Activated CD4-positive, alpha-beta T cell treated with anti-CD3 and anti-CD28 coated beads, Interleukin-2, amount 10 ng/mL, durations not matched to agents 24 days and 14 days (primary cell): Measurements from ENCODE around the gene BICC1. TPM values are rescaled to one million over a fixed set of nuclear protein-coding genes. Genes with fewer than 3 reads are reported as not detected.

ENCODE experiments used
- DNase-seq: peaks from one replicate; pipeline ENCODE4 v3.0.0; 2022
- H3K27ac Mint-ChIP-seq: one replicate; pipeline ENCODE4 v1.8.0; 2022; ENCODE audit warnings: mild to moderate bottlenecking, mixed read lengths
- H3K27me3 Mint-ChIP-seq: one replicate; pipeline ENCODE4 v1.8.0; 2022; ENCODE audit warnings: mixed read lengths
- H3K36me3 Mint-ChIP-seq: one replicate; pipeline ENCODE4 v1.8.0; 2022; ENCODE audit warnings: low read depth, mild to moderate bottlenecking, mixed read lengths
- H3K4me1 Mint-ChIP-seq: one replicate; pipeline ENCODE4 v1.8.0; 2021; ENCODE audit warnings: mixed read lengths
- H3K4me3 Mint-ChIP-seq: one replicate; pipeline ENCODE4 v1.8.0; 2022; ENCODE audit warnings: mild to moderate bottlenecking, moderate library complexity, mixed read lengths
- H3K9me3 Mint-ChIP-seq: one replicate; pipeline ENCODE4 v1.8.0; 2021; ENCODE audit warnings: mixed read lengths
- intact Hi-C: fragments of 100-400 bp; cut with micrococcal nuclease; formaldehyde crosslinking; loops from one replicate; pipeline ENCODE4 v1.15.1; 2023
- total RNA-seq: library from RNA; stranded (reverse); gene quantifications from 2 replicates; pipeline ENCODE4 v1.2.3, GENCODE V29; 2022

BICC1 gene
- total RNA-seq, 1 donor from 2014 or later, result not detected

DNA sequence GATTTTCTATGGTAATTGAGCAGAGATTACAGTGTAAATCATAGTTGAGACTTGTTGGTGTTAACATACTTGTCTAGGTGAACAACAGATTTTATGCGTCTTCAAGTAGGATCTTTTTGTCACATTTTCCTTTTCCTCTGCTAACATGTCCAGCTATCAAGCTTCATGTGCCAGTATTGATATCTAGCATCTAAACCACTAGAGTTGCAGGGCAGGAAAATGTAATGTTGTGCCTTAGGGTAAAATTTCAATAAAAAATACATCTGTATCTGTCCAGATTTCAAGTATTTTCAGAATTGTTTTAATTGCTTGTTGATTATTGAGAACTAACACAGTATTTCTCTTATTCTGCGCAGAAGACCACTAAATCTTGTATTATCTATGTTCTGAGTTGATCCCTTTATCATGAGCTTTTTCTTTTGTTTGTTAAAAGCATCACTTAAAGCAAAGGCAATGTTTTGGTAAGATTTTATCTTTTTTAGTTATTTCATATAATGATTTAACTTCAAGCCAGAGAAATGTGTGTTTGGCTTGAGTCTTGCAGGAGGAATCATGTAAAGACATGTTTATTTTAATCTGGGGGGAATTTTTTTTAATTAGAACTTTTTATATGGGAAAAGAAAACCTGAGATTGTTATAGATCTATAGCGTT lies 16.5 kb downstream of the BICC1 start:
- intact Hi-C loops, result no loop called here
- Mint-ChIP-seq H3K4me3 (no peak overlapping the region), H3K27me3 (no peaks in the 10 kb centered on the region), H3K36me3 (no peaks in the 10 kb centered on the region), H3K4me1 (no peaks in the 10 kb centered on the region), H3K27ac (no peak overlapping the region), H3K9me3 (no peaks in the 10 kb centered on the region)
- no peak for DNase-seq

DNA sequence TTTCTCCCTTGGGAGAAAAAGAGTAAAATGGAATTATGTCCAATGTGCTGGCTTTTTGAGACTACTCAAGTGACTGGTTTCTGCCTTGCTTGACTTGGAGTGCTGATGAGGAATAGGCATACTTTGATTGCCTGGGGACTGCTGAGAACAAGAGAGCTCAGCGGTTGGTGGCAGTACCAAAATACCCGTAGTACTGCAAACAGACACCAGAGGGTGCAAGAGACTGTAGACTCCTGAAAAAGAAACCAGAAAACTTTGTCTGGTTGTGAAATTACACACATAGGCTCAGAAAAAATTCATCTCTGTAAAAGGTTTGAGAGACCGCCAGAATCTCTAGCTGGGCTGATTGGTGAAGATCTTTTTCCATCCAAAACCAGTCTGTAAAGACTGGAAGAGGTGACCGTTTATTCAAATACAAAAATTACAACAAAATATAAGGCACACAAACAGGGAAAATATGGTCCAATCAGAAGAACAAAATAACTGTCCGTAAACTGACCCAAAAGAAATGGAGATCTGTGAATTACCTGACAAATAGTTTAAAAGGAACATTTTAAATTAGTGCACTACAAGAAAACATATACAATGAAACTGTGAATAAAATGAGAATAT lies 18.5 kb downstream of the BICC1 start:
- intact Hi-C loops, result loop anchor here (10.0 kb wide), 1 partner anchor 254 kb away; no protein-coding TSS in a partner anchor
- peak; percentile 86 for DNase-seq
- Mint-ChIP-seq H3K27ac (no peak overlapping the region), H3K4me1 (no peaks in the 10 kb centered on the region), H3K36me3 (no peaks in the 10 kb centered on the region), H3K4me3 (no peak overlapping the region), H3K9me3 (peaks cover 4% of the 10 kb centered on the region), H3K27me3 (no peaks in the 10 kb centered on the region)

DNA sequence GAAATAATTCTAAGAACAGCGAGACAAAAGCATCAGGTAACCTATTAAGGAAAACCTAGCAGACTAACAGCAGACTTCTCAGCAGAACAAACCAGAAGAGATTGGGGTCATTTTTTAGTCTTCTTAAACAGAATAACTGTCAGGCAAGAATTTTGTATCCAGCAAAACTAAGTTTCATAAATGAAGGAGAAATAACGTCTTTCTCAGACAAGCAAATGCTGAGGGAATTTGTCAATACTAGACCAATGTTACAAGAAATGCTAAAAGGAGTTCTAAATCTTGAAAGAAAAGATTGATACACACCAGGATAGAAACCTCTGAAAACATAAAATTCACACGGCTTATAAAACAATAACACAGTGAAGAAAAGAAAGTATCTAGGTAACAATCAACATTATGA lies 22.6 kb downstream of the BICC1 start:
- H3K36me3 Mint-ChIP-seq, result no peaks in the 10 kb centered on the region
- H3K27ac Mint-ChIP-seq, result no peak overlapping the region
- no peak for DNase-seq
- no peaks in the 10 kb centered on the region for H3K27me3 Mint-ChIP-seq
- peaks cover 4% of the 10 kb centered on the region for H3K9me3 Mint-ChIP-seq
- no peaks in the 10 kb centered on the region for H3K4me1 Mint-ChIP-seq
- intact Hi-C loops, result loop anchor here (10.0 kb wide), 1 partner anchor 249 kb away; no protein-coding TSS in a partner anchor
- H3K4me3 Mint-ChIP-seq, result no peak overlapping the region

DNA sequence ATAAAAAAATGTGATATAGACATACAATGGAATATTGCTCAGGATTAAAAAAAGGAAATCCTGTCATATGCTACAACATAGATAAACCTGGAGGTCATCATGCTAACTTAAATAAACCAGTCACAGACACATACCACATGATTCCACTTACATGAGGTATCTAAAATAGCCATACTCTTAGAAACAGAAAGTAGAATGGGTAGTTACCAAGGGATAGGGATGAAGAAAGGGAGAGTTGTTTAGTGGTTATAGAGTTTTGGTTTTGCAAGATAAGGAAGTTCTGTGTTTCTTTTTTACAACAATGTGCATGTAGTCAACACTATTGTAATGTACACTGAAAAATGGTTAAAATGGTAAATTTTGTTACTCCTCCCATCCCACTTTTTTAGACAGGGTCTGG lies 30.5 kb downstream of the BICC1 start:
- Mint-ChIP-seq H3K36me3 (no peaks in the 10 kb centered on the region), H3K9me3 (no peaks in the 10 kb centered on the region), H3K27me3 (no peaks in the 10 kb centered on the region), H3K4me3 (no peak overlapping the region), H3K4me1 (no peaks in the 10 kb centered on the region), H3K27ac (no peak overlapping the region)
- intact Hi-C loops, result no loop called here
- no peak for DNase-seq

DNA sequence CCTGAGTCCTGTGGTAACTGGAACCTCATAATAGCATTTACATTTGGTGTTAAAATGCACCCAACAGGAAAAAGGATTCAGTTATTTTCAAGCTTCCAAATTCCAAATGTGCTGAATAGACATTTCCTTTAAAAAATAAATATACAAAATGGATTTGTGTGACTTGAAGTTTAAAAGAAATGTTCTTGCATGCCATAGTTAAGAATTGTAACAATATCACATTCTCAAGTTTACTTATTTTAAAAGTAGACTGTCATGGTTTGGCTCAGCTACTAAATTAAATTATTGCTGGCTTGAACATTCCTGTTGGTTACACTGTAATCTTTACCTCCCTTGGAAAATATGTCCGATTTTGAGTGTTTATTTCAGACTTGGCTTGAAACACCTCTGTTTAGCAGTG lies 31.5 kb downstream of the BICC1 start:
- Mint-ChIP-seq H3K9me3 (no peaks in the 10 kb centered on the region), H3K4me1 (no peaks in the 10 kb centered on the region), H3K4me3 (no peak overlapping the region), H3K27ac (no peak overlapping the region), H3K27me3 (no peaks in the 10 kb centered on the region), H3K36me3 (no peaks in the 10 kb centered on the region)
- DNase-seq, result no peak
- intact Hi-C loops, result no loop called here

DNA sequence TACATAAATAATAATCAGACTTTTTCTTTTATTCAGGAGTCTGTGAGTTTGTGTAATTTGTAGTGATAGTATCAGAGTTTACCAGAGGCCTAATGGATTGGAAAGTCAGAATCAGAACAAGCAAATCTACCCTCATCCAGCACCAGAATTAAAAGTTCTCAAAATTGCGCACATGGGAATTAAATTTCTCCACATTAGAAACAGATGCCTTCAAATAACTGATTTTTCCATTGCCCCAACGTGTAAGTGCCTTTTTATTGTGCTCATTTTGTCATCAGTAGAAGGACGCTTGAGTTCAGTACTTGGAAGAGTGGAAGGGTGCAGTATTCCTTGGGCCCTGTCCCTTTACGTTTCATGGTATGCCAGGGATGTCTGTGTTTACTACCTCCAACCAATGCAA lies 32.8 kb downstream of the BICC1 start:
- Mint-ChIP-seq H3K4me1 (no peaks in the 10 kb centered on the region), H3K4me3 (no peak overlapping the region), H3K9me3 (no peaks in the 10 kb centered on the region), H3K27ac (no peak overlapping the region), H3K36me3 (no peaks in the 10 kb centered on the region), H3K27me3 (no peaks in the 10 kb centered on the region)
- DNase-seq, result no peak
- intact Hi-C loops, result no loop called here

DNA sequence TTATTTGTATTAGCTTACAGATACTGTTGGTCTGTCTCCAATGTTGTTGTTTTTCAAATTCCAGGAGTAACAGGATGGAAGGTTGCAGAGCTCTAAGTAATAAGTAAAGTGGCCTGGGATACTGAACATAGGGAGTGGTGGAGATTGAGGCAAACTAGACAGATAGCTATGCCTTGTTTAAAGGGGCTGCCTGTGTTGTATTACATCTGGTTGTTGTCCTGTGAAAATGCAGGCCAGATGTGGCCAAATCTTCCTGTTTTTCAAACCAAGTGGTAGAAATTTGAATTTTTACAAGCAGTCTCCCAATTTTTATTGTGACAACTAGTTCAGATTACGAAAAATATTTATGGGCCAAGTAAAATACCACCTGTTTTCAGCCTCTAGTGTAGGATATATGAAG lies 33.5 kb downstream of the BICC1 start:
- Mint-ChIP-seq H3K9me3 (no peaks in the 10 kb centered on the region), H3K4me1 (no peaks in the 10 kb centered on the region), H3K27me3 (no peaks in the 10 kb centered on the region), H3K36me3 (no peaks in the 10 kb centered on the region), H3K27ac (no peak overlapping the region), H3K4me3 (no peak overlapping the region)
- no peak for DNase-seq
- intact Hi-C loops, result no loop called here

DNA sequence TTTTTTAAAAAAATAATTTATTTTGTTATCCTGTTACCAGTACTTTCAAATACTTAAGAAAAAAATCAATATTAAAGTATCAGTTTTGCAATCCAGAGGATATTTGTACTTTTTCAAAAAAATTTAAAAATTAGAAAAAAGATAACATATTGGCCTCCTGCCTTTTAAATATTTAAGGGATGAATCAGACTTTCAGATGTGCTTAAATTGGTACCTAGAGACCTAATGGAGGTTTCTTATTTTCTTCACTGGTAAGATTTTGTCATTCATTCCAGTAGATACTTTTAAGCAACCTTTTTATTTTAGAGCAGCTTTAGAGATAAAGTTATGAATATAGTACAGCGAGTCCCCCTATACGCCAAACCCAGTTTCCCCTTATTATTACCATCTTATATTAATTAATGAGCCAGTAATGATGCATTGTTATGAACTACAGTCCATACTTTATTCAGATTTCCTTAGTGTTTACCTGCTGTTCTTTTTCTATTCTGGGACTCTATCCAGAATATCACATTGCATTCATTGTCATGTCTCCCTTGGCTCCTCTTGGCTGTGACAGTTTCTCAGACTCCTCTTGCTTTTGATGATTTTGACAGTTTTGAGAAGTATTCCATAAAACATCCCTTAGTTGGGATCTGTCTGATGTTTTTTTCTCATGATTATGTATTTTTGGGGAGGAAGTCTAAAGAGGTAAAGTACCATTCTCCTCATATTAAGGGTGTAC lies 34.2 kb downstream of the BICC1 start:
- Mint-ChIP-seq H3K4me3 (no peak overlapping the region), H3K27me3 (no peaks in the 10 kb centered on the region), H3K4me1 (no peaks in the 10 kb centered on the region), H3K36me3 (no peaks in the 10 kb centered on the region), H3K9me3 (no peaks in the 10 kb centered on the region), H3K27ac (no peak overlapping the region)
- intact Hi-C loops, result no loop called here
- DNase-seq, result no peak

DNA sequence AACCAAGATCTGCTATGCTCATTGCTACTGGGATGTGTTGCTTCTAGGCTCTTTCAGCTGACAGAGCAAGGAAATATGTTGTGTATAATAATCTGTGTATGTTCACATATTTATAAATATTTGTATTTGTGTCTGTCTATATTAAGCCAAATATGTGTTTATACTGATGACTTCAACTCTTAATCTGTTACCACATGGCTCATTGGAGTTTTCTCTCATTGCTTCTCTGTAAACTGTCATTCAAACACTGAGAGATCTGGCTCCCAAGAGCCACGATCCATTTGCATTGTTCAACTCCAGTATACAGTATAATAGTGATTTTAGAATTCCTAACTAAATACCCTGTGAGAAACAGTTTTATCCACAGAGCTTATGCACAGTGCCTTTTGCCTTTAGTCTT lies 35.3 kb downstream of the BICC1 start:
- no peaks in the 10 kb centered on the region for H3K9me3 Mint-ChIP-seq
- H3K4me3 Mint-ChIP-seq, result no peak overlapping the region
- no peaks in the 10 kb centered on the region for H3K36me3 Mint-ChIP-seq
- H3K27ac Mint-ChIP-seq, result no peak overlapping the region
- no peaks in the 10 kb centered on the region for H3K27me3 Mint-ChIP-seq
- no peak for DNase-seq
- no peaks in the 10 kb centered on the region for H3K4me1 Mint-ChIP-seq
- intact Hi-C loops, result no loop called here

DNA sequence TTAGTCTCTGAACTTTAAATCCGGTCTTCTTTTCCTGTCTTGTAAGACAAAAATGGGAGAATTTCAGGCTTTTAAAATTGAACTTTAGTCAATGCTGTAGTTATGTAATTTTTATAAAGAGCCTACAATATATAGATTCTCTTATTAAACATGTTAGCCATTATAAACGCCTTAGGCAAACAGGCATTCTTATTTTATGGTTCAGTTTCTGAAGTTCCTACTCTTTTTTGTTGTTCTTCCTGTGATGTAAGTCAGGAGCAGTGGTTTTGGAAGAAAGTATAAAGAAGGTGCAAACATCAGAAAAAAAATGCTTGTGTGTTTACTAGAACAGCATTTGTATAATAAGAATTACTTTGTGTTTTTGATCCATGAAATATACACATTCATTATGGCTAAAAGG lies 41.6 kb downstream of the BICC1 start:
- H3K27me3 Mint-ChIP-seq, result no peaks in the 10 kb centered on the region
- no peaks in the 10 kb centered on the region for H3K36me3 Mint-ChIP-seq
- intact Hi-C loops, result no loop called here
- H3K4me1 Mint-ChIP-seq, result no peaks in the 10 kb centered on the region
- no peaks in the 10 kb centered on the region for H3K9me3 Mint-ChIP-seq
- DNase-seq, result no peak
- no peak overlapping the region for H3K27ac Mint-ChIP-seq
- no peak overlapping the region for H3K4me3 Mint-ChIP-seq

DNA sequence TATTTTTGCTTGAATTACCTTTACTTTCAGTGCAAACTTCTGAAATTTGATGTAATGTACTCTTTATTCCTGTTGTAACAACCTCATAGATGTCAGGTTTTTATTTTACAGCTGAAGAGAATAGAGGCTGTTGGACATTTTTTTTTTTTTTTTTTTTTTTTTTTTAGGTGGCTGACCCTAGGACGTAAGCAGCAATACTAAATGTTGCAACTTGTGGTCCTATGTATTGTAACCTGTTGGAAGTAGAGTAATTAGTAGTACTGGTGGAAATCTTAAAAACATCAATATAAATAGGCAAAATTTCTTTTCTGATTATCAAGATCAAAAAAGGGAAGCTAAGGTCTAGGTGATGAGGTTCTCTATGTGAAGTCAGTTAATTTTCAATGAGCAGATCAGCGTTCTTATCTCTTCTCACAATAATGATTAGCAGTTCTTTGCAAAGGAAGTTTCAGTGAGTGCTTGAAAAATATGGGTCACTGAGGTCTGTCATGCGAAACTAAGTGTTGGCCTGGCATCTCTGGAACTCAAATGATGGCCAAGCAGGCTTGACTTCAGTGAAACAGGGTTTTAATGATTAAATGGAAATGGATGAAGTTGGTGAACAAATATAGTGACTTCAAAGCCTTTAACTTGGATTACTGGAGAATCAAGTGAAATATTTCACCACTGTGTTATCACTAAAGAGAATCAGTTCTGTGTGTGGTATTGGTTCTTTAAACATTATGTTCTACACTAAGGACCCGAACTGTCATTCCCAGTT lies 42.7 kb downstream of the BICC1 start:
- DNase-seq, result no peak
- no peak overlapping the region for H3K4me3 Mint-ChIP-seq
- intact Hi-C loops, result no loop called here
- no peaks in the 10 kb centered on the region for H3K36me3 Mint-ChIP-seq
- no peaks in the 10 kb centered on the region for H3K27me3 Mint-ChIP-seq
- H3K9me3 Mint-ChIP-seq, result no peaks in the 10 kb centered on the region
- H3K27ac Mint-ChIP-seq, result no peak overlapping the region
- H3K4me1 Mint-ChIP-seq, result no peaks in the 10 kb centered on the region

DNA sequence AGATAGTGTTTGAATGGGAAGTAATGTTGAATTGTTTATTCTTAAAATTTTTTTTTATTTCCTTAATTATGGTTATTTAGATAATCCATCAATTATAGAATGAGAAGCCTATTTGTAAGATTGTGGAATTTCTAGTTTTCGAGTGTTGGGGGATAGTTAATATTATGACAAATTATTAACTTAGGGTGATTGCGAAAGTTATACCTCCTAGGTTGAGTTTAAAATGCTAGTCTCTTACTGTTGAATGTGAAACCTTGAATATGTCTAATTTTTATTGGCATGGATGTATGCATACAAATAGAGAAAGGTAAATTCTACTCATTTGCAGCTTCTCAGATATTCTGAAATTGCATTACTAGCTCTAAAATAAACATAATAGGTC lies 43.2 kb downstream of the BICC1 start:
- intact Hi-C loops, result no loop called here
- Mint-ChIP-seq H3K4me3 (no peak overlapping the region), H3K9me3 (no peaks in the 10 kb centered on the region), H3K27ac (no peak overlapping the region), H3K27me3 (no peaks in the 10 kb centered on the region), H3K36me3 (no peaks in the 10 kb centered on the region), H3K4me1 (no peaks in the 10 kb centered on the region)
- DNase-seq, result no peak

DNA sequence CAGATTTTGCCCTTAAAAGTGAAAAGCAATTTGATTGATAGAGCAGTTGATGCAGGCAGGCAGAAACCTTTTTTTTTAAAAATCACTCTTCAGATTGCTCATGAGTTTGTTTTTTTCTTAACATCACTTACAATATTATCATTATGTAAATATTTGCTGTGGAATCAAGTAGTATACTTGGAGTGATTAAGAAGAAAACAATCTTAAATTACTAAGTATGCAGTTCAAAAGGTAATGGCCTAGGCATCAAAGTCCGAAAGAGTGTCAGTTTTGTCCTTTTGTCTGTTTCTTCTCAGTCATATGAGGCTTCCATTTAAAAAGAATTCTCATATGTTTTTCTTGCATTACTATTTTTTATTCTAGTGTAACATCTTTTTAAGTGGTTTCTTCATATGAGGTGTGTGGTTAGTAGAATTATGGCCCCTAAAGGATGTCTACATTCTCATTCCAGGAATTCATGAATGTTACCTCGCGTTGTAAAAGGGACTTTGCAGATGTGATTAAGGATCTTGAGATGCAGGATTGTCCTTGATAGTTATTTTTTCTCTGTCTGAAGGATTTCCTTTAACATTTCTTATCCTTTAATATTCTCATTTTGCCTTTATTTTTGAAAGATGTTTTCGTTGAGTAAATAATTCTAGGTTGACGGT lies 44.0 kb downstream of the BICC1 start:
- intact Hi-C loops, result no loop called here
- Mint-ChIP-seq H3K27me3 (no peaks in the 10 kb centered on the region), H3K36me3 (no peaks in the 10 kb centered on the region), H3K4me3 (no peak overlapping the region), H3K27ac (no peak overlapping the region), H3K4me1 (no peaks in the 10 kb centered on the region), H3K9me3 (no peaks in the 10 kb centered on the region)
- DNase-seq, result no peak

DNA sequence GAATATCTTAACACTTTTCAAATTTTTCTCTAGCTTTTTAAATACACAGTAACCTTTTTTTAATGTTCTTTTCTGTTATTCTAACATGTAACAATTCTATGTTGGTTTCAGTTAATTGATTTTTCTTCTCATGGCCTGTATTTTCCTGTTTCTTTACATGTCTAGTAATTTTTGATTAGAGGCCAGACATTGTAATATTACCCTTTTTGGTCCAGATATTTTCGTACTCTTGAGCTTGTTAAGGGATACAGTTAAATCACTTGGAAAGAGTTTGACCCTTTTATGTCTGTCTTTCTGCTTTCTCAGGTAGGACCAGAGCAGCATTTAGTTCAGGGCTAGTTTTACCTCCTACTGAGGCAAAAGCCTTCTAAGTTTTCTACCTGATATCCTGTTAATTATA lies 45.0 kb downstream of the BICC1 start:
- intact Hi-C loops, result no loop called here
- no peak overlapping the region for H3K4me3 Mint-ChIP-seq
- no peaks in the 10 kb centered on the region for H3K4me1 Mint-ChIP-seq
- no peak overlapping the region for H3K27ac Mint-ChIP-seq
- no peaks in the 10 kb centered on the region for H3K27me3 Mint-ChIP-seq
- no peaks in the 10 kb centered on the region for H3K36me3 Mint-ChIP-seq
- H3K9me3 Mint-ChIP-seq, result peaks cover 5% of the 10 kb centered on the region
- DNase-seq, result no peak
